GM12873 (cell line): ENCODE measurements around the gene BRINP2.

ENCODE experiments used
- CTCF ChIP-seq: IDR thresholded peaks from 2 replicates; pipeline ENCODE4 v1.5.1; 2012; ENCODE audit warnings: low read depth, mild to moderate bottlenecking, moderate library complexity, low read length, control low read depth; ENCODE audit not compliant: insufficient read depth; ENCODE audit errors: missing control alignments

Gene BRINP2

GRCh38 chr1:177289532-177289931, 118.8 kb downstream of the BRINP2 start:
- no peak for TF ChIP-seq CTCF

GRCh38 chr1:177300431-177300830, 129.7 kb downstream of the BRINP2 start:
- no peak for TF ChIP-seq CTCF

DNA sequence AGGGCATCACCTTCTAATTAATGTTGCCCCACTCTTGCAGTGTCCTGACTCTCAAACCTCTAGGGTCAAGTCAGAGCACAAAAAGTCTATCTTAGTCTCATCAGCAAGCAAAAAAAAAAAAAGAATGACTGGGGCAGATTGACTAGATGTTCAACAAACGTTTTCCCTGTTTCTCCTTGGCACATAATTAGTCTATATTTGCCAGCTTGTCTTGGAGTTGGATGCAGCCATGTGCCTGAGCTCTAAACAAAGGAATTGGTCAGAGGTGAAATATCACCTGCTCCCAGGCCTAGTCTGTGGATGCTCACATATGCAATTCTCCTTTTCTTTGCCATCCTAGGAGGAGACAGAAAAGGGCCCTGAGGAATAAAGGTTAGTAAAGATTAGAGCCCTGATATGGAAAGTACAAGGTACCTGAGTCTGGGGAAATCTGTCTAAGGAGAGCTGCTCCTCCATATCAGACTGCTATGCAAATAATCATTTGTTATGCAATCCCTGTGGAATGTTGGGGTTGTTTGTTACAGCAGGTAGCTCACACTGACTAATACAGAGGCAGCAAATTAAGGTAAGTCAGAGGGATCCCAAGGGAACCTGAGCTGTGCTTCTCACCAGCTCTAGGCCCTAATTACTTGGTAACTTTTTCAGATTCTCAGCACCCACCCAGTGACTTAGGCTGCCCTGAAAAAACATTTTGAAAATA, 130.8 kb downstream of the BRINP2 start:
- TF ChIP-seq CTCF, result no peak

DNA sequence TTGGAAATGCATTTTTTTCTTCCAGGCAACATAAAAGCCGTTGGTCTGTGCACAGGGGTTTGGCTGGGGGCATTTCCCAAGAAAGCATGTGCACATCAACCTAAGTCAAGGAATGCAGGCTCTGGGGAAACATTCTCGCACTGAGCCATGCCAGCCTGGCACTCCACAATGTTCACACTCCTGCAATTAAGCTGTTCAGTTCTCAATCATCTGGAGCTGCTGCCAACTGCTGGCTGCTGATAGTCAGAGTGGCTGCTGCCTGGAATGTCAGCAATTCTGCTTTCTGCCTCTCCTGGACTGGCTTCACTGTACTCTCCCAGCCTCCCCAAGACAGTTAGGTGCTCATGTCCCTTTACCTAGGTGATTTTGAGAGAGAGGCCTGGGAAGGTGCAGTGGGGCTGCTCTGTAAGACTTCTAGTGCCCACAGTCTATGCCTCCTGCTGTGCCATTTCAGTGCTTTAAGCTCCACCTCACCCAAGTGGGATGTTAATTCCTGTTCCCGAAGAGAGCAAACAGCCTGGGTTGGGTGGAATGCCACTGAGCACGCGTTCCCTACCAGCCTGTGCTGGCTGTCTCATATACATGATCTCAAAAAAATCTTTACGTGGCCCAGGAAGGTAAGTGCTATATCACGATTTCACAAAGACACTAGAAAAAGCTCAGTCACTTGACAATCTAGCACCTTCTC, 131.7 kb downstream of the BRINP2 start:
- TF ChIP-seq CTCF, result no peak

DNA sequence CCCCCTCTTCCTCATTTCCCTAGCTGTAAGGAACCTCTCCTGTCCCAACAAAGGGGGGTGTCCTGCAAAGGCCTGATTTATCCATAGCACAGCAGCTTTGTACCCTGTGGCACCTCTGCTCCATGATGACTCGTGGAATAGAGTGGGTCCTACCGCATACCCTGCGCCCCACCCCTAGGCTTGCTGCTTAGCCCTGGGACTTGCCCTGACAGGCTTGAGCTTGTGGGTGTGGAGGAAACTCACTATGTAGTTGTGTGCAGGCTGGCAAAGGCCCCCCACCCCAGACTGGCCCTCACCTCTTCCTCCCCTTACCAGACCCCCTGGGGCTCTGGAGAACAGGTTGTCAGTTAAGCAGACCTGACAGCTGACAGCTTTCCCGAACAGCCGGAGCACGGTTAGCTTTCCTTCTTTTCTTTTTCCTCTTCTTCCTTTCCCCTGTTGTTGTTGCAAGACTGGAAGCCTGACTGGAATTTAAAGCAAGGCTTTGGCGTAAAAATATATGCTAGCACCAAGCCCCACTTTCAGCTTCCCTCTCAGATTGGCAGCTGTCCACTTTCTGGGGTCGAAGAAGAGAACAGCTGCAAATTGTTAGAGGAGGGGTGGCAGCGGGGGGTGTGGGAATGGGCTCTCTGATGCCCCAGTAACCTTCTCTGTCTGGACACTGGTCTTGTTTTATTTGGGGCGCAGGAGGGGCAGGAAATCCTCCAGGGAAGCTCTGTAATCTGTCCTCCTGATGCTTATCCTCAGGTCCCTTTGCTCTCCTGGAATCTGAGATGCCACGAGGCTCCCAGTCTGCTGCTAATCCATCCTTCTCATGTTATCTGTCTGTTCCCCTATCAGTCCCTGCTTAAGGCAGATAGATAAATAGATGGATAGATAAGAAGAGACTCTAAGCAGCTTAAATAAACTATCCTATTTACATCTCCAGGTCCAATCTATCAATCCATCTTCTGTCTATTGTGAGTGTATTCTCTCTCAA, 134.6 kb downstream of the BRINP2 start:
- no peak for TF ChIP-seq CTCF

DNA sequence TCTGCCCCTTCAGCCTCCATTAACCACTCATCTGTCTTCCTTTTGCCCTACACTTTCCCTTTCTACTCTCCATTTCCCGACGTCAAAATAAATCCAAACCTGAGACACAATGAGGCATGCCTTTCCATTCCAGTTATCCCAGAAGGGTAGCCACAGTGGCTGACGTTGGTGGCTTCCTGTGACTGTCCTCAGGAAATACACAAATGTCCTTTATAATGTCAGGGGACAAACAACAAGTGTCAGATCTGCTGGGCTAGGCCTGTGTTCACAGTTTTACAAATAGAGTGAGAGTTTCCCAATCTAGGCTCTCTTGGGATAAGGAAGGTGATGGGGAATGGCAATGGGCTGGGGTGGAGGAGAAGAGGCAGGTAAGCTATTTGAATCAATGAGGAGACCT, 135.3 kb downstream of the BRINP2 start:
- no peak for TF ChIP-seq CTCF

- no peak for TF ChIP-seq CTCF
Observed at GRCh38 chr1:177306981-177307380, 136.2 kb downstream of the BRINP2 start.
